Heart left ventricle (tissue), 13 donors: ENCODE measurements around the gene NR3C1.

Experiments used
- POLR2A ChIP-seq, 2 donors: fragments of 450-650 bp; IDR thresholded peaks; one replicate each; pipeline ENCODE4 v1.6.1; 2017; ENCODE audit warnings: antibody characterized with exemption in 2 of 2, mild to moderate bottlenecking in 2 of 2, moderate library complexity in 2 of 2
- TF ChIP-seq, protein P1 (sequence below), 12 donors: fragments of 200-600 bp; sonication (generic) in 4 of 12; IDR thresholded peaks; one replicate each; pipeline versions ENCODE4 v1.5.0 to v1.8.0; 2018 to 2022; ENCODE audit warnings: antibody characterized with exemption in 12 of 12, mild to moderate bottlenecking in 5 of 12
- donor health status: ischemic (EF 13 %, LVEDD 7.1; RV severe dilation, severe dysfunction).
- donor health status: DM: no; HTN: yes; CAD: no.
- donor health status: DM: no; HTN: no; CAD: no.
- donor health status: ischemic (EF 25% LVEDD 6.9; RV normal size, moderate dysfunction).
- donor health status: ischemic (EF 25% LVEDD 5.7; RV mildly dilated, moderate dysfunction).
- donor health status: ischemic (EF 35%, LVEDD 5.7; RV mildly dilated, moderate dysfunction).
- donor health status: nonischemic (EF 11% LVEDD 7.7; RV severe dilation, severe dysfunction).
- donor health status: DM: yes; HTN: yes; CAD: no.
- donor health status: PGD.
- donor health status: ischemic (EF 29% LVEDD 5.4; RV normal size, mild dysfunction).
- donor health status: nonischemic (EF 23%, LVEDD 6.1; RV moderate dilation, normal function).

DNA sequence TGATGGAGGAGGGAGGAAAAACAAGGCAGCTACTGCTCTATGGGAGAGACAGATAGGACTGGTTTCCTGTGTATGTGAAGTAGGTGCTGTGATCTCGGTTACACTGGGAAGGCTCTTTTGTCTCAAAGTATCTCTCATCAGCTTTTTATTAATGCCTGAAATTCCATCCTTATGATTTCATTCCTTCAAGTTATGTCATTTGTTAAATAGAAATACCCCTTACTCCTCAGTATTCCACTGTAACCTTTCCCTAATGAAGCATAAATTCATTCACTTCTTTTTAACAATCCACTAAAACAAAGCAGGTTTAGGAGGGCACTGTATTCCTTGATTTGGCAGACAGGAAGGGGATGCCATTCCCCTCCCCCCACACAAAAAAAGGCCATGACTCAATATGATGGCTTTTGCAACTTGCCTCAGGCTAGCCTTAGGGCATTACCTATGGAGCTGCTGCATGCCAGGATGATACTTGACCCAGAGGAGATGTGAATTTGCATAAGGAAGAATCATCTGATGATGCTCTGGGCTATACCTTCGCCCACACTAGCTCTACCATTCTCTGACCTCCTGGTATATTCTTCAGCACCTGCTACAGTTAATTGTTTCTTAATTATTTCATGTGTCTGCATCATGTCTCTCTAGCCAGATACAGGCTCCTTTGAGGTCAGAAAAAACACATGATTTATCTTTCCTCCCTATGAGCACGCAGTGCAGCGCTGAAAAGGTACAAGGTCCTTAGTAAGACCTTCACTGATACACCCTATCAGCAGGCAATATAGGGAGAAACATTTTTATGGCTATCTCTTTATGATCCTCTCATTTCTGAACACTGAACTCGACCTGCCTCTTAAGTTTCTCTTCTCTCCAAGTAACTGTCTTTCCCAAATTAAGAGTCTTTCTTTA is 26.3 kb downstream of the NR3C1 start:
- TF ChIP-seq, protein P1, sequence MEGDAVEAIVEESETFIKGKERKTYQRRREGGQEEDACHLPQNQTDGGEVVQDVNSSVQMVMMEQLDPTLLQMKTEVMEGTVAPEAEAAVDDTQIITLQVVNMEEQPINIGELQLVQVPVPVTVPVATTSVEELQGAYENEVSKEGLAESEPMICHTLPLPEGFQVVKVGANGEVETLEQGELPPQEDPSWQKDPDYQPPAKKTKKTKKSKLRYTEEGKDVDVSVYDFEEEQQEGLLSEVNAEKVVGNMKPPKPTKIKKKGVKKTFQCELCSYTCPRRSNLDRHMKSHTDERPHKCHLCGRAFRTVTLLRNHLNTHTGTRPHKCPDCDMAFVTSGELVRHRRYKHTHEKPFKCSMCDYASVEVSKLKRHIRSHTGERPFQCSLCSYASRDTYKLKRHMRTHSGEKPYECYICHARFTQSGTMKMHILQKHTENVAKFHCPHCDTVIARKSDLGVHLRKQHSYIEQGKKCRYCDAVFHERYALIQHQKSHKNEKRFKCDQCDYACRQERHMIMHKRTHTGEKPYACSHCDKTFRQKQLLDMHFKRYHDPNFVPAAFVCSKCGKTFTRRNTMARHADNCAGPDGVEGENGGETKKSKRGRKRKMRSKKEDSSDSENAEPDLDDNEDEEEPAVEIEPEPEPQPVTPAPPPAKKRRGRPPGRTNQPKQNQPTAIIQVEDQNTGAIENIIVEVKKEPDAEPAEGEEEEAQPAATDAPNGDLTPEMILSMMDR (IDR thresholded peaks at IDR 0.05) = no peak
- no peak for TF ChIP-seq POLR2A (IDR thresholded peaks at IDR 0.05)
